Measurements from ENCODE around the gene TCF7.

The TCF7 gene

DNA sequence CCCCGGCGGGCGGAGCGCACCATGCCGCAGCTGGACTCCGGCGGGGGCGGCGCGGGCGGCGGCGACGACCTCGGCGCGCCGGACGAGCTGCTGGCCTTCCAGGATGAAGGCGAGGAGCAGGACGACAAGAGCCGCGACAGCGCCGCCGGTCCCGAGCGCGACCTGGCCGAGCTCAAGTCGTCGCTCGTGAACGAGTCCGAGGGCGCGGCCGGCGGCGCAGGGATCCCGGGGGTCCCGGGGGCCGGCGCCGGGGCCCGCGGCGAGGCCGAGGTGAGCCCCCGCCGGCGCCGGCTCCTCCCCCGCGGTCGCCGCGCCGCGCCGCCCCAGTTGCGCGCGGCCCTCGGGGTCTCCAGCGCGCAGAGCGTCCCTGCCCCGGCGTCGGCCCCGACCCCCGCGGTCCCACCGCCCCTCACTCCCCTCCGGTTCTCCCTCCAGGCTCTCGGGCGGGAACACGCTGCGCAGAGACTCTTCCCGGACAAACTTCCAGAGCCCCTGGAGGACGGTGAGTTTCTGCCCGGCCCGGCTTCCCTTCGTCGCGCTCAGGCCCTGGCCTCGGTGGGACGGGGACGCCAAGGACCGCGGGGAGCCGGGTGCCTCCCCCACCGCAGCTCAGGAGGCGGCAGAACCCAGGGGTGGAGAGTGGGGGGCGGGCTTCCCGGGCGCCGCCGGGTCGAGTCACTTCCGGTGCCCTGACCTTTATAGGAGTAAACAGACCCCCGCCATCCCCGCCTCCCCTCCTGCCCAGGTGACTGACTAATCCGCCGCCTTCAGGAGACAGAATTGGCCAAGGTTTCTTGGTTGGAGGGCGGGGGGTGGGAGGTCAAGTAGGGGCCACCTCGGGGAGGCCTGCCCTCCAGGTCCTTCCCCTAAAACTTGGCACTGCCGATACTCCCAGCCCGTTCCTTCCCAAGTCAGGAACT is 665 bp downstream of the TCF7 start:
- no peak for DNase-seq (ENCODE audit: low read depth, low spot score)
- no peaks in the 10 kb centered on the region for H3K27me3 ChIP-seq (ENCODE audit: insufficient read depth, insufficient read length)
- H3K36me3 ChIP-seq (ENCODE audit: insufficient read depth, insufficient read length, low read length), result peaks cover 30% of the 10 kb centered on the region
- H3K4me1 ChIP-seq (ENCODE audit: insufficient read depth, insufficient read length), result peaks cover 6% of the 10 kb centered on the region
- H3K9ac ChIP-seq (ENCODE audit: insufficient read length, low read depth), result peak overlapping the region; percentile 87
- peak overlapping the region; percentile 58 for H3K4me3 ChIP-seq (ENCODE audit: insufficient read length, low read depth)
- H3K9me3 ChIP-seq (ENCODE audit: insufficient read depth, low read length), result no peaks in the 10 kb centered on the region
- TF ChIP-seq SUZ12 (IDR thresholded peaks at IDR 0.05; ENCODE audit: extremely low read depth, insufficient read depth, insufficient read length) (no peak), ZNF274 (IDR thresholded peaks at IDR 0.05; ENCODE audit: low read depth, low read length) (no peak), YY1 (IDR thresholded peaks at IDR 0.05; ENCODE audit: insufficient read depth, insufficient read length) (no peak)

DNA sequence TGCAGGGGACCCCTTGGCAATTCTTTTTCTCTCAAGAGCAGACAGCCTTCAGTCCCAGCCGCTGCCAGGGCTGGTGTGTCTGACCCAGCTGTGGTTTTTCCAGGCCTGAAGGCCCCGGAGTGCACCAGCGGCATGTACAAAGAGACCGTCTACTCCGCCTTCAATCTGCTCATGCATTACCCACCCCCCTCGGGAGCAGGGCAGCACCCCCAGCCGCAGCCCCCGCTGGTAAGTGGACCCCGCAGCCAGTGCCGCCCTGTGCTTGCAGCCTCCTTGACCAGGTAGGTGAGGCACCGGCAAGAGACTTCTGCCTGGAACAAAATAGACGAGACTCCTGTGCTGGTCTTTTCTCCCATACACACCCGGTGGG is 1.3 kb downstream of the TCF7 start:
- no peaks in the 10 kb centered on the region for H3K9me3 ChIP-seq (ENCODE audit: insufficient read depth, low read length)
- H3K36me3 ChIP-seq (ENCODE audit: insufficient read depth, insufficient read length, low read length), result peaks cover 34% of the 10 kb centered on the region
- peaks cover 6% of the 10 kb centered on the region for H3K4me1 ChIP-seq (ENCODE audit: insufficient read depth, insufficient read length)
- no peak for DNase-seq (ENCODE audit: low read depth, low spot score)
- H3K4me3 ChIP-seq (ENCODE audit: insufficient read length, low read depth), result peak overlapping the region; percentile 58
- H3K9ac ChIP-seq (ENCODE audit: insufficient read length, low read depth), result peak overlapping the region; percentile 50
- no peak for TF ChIP-seq ZNF274 (IDR thresholded peaks at IDR 0.05; ENCODE audit: low read depth, low read length)
- no peak for TF ChIP-seq SUZ12 (IDR thresholded peaks at IDR 0.05; ENCODE audit: extremely low read depth, insufficient read depth, insufficient read length)
- no peak for TF ChIP-seq YY1 (IDR thresholded peaks at IDR 0.05; ENCODE audit: insufficient read depth, insufficient read length)
- no peaks in the 10 kb centered on the region for H3K27me3 ChIP-seq (ENCODE audit: insufficient read depth, insufficient read length)

DNA sequence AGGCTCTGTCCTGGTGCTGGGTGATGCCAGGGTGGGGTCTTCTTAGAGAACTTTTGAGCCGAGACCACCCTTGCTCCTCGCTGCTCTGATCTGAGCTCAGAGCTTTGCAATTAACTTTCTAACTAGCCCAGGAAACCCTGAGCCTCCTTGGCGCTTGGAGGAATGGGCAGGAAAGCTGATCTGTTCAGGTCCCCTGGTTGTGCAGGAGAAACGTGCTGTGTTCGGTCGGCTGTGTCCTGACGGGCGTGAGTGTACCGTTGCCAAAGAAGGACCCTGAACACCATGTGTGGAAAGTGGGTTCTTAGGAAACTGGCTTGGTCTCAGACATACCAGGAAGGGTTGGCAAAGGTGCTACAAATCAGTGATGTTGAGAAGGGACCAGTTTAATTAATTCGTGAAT is 1.8 kb downstream of the TCF7 start:
- no peak overlapping the region for H3K9ac ChIP-seq (ENCODE audit: insufficient read length, low read depth)
- TF ChIP-seq ZNF274 (IDR thresholded peaks at IDR 0.05; ENCODE audit: low read depth, low read length) (no peak), YY1 (IDR thresholded peaks at IDR 0.05; ENCODE audit: insufficient read depth, insufficient read length) (no peak), SUZ12 (IDR thresholded peaks at IDR 0.05; ENCODE audit: extremely low read depth, insufficient read depth, insufficient read length) (no peak)
- no peak overlapping the region for H3K4me3 ChIP-seq (ENCODE audit: insufficient read length, low read depth)
- peaks cover 6% of the 10 kb centered on the region for H3K4me1 ChIP-seq (ENCODE audit: insufficient read depth, insufficient read length)
- no peaks in the 10 kb centered on the region for H3K9me3 ChIP-seq (ENCODE audit: insufficient read depth, low read length)
- DNase-seq (ENCODE audit: low read depth, low spot score), result no peak
- H3K36me3 ChIP-seq (ENCODE audit: insufficient read depth, insufficient read length, low read length), result peaks cover 34% of the 10 kb centered on the region
- no peaks in the 10 kb centered on the region for H3K27me3 ChIP-seq (ENCODE audit: insufficient read depth, insufficient read length)

DNA sequence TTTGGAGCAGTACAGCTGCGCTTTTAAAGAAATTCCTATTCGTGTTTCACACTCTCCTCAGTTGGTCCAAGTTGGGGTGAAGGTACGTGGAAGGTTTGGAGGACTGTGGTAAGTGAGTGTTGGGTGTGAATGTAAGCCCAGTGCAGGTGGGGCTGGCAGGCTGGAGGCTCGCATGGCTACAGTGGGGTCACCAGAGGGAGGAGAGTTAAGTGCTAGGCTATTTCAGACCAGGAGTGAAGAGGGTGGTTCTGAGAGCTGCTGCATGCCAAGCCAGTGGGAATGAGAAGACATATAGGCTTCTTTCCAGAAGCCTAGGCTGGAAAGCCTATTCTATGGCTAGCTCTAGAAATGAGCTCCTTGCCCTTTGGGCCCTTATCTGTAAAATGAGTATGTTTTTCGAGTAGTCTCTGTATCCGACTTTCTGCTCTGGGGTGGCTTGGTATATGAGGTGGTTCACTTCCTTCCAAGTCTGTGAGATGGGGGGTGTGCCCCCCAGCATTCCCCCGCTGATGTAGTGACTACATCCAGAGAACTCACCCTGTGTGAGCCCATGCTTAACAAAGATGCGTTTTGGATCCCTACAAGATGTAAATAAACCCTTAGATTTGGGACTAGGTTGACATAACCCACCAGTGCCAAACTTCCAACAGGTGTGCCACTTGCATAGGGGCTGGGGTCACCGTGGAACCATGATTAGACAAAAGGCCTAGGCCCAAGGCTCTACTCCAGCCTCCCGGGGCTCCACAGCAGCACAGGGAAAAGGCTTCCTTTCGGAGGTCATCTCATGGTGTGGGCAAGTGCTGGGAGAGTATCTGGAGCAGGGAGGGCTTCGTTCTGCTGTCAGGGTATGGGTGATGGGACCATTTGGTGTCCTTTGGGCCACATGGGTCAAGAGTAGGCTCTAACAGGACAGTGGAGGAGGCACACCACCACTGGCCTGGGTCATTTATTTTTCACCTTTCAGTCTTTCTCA is 2.6 kb downstream of the TCF7 start:
- Histone ChIP-seq H3K36me3 (ENCODE audit: insufficient read depth, insufficient read length, low read length) (peaks cover 41% of the 10 kb centered on the region), H3K9ac (ENCODE audit: insufficient read length, low read depth) (no peak overlapping the region), H3K4me1 (ENCODE audit: insufficient read depth, insufficient read length) (peaks cover 6% of the 10 kb centered on the region), H3K27me3 (ENCODE audit: insufficient read depth, insufficient read length) (no peaks in the 10 kb centered on the region), H3K4me3 (ENCODE audit: insufficient read length, low read depth) (no peak overlapping the region), H3K9me3 (ENCODE audit: insufficient read depth, low read length) (no peaks in the 10 kb centered on the region)
- no peak for TF ChIP-seq ZNF274 (IDR thresholded peaks at IDR 0.05; ENCODE audit: low read depth, low read length)
- TF ChIP-seq YY1 (IDR thresholded peaks at IDR 0.05; ENCODE audit: insufficient read depth, insufficient read length), result no peak
- TF ChIP-seq SUZ12 (IDR thresholded peaks at IDR 0.05; ENCODE audit: extremely low read depth, insufficient read depth, insufficient read length), result no peak
- DNase-seq (ENCODE audit: low read depth, low spot score), result no peak

DNA sequence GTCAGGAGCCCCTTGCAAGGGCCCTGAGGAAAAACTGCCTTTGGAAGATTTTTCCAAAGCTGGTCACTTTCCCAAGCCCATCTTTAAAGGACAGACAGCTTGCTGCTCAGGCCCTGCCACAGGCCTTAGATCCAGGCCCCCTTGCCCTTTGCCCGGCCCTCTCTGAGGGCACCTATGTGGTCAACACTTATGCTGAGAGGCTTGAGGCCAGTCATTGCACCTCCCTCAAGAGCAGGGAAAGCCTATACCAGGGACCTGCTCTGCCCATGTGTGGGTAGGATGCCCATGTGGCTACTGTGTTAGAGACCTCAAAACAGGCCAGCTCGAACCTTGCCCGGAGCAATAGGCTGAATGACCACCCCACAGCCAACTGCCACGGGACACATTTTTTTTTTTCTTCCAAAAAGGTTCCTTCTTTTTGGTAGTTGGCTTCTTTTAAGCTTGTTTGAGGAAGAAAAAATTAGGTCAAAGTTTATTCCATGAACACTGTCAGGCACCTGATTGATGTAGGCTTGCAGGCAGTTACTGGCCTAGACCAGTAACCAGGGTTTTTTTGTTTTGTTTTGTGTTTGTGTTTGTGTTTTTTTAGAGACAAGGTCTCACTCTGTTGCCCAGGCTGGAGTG is 3.8 kb downstream of the TCF7 start:
- H3K27me3 ChIP-seq (ENCODE audit: insufficient read depth, insufficient read length), result no peaks in the 10 kb centered on the region
- peaks cover 48% of the 10 kb centered on the region for H3K36me3 ChIP-seq (ENCODE audit: insufficient read depth, insufficient read length, low read length)
- no peak overlapping the region for H3K4me3 ChIP-seq (ENCODE audit: insufficient read length, low read depth)
- H3K9ac ChIP-seq (ENCODE audit: insufficient read length, low read depth), result no peak overlapping the region
- TF ChIP-seq ZNF274 (IDR thresholded peaks at IDR 0.05; ENCODE audit: low read depth, low read length) (no peak), SUZ12 (IDR thresholded peaks at IDR 0.05; ENCODE audit: extremely low read depth, insufficient read depth, insufficient read length) (no peak), YY1 (IDR thresholded peaks at IDR 0.05; ENCODE audit: insufficient read depth, insufficient read length) (no peak)
- peaks cover 8% of the 10 kb centered on the region for H3K4me1 ChIP-seq (ENCODE audit: insufficient read depth, insufficient read length)
- H3K9me3 ChIP-seq (ENCODE audit: insufficient read depth, low read length), result no peaks in the 10 kb centered on the region
- DNase-seq (ENCODE audit: low read depth, low spot score), result no peak

DNA sequence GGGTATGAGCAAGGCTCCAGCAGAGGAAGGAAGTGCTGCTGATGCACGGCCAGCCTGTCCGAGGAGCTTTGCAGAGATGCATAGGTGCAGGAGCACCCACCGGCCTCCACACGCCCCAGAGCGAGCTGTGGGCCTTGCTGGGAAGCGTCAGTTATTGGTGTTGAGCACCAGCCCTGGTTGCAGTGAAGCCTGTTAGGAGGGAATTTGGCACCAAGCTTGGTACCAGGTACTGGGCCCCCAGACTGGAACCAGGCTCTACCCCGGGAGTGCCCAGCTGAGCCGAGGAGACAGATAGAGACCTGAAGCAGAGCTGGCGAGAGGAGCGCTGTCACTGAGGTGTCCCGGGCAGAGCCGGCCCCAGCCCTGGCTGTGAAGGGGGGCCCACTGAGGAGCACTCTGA is 5.2 kb downstream of the TCF7 start:
- Histone ChIP-seq H3K4me3 (ENCODE audit: insufficient read length, low read depth) (no peak overlapping the region), H3K4me1 (ENCODE audit: insufficient read depth, insufficient read length) (peaks cover 2% of the 10 kb centered on the region), H3K27me3 (ENCODE audit: insufficient read depth, insufficient read length) (no peaks in the 10 kb centered on the region), H3K36me3 (ENCODE audit: insufficient read depth, insufficient read length, low read length) (peaks cover 55% of the 10 kb centered on the region), H3K9me3 (ENCODE audit: insufficient read depth, low read length) (no peaks in the 10 kb centered on the region), H3K9ac (ENCODE audit: insufficient read length, low read depth) (no peak overlapping the region)
- DNase-seq (ENCODE audit: low read depth, low spot score), result no peak
- TF ChIP-seq ZNF274 (IDR thresholded peaks at IDR 0.05; ENCODE audit: low read depth, low read length) (no peak), YY1 (IDR thresholded peaks at IDR 0.05; ENCODE audit: insufficient read depth, insufficient read length) (no peak), SUZ12 (IDR thresholded peaks at IDR 0.05; ENCODE audit: extremely low read depth, insufficient read depth, insufficient read length) (no peak)

All from NT2/D1 (cell line).